OCI-LY7 (cell line): ENCODE data around the gene ACTL9.
"Not testable (repeated sequence)": the region's sequence is repeated elsewhere in the genome, so short reads cannot be mapped to it uniquely, and the experiment has no call there.

ENCODE experiments used
- EZH2phosphoT487 ChIP-seq: fragments of 200-600 bp; sonication (generic); IDR thresholded peaks from 2 replicates; pipeline ENCODE4 v1.6.1; 2018; ENCODE audit warnings: low read depth, borderline replicate concordance, mild to moderate bottlenecking, mixed run types, antibody characterized with exemption, low read length, moderate library complexity, mixed read lengths
- TF ChIP-seq, protein P1 (sequence below): fragments of 200-600 bp; sonication (generic); conservative IDR thresholded peaks from 2 replicates; pipeline ENCODE4 v1.5.1; 2014; ENCODE audit warnings: mild to moderate bottlenecking, antibody characterized with exemption, low read length, moderate library complexity, mixed read lengths

DNA sequence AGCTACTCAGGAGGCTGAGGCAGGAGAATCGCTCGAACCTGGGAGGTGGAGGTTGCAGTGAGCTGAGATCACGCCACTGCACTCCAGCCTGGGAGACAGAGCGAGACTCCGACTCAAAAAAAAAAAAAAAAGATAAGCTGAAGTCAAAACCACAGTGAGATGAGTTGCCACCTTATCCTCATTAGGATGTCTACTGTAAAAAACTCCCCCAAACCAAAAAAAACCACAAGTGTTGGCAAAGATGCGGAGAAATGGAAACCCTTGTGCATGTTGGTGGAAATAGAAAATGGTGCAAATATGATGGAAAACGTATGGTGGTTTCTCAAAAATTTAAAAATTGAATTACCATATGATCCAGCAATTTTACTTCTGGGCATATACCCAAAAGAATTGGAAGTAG is 11.7 kb upstream of the ACTL9 start:
- TF ChIP-seq, protein P1, sequence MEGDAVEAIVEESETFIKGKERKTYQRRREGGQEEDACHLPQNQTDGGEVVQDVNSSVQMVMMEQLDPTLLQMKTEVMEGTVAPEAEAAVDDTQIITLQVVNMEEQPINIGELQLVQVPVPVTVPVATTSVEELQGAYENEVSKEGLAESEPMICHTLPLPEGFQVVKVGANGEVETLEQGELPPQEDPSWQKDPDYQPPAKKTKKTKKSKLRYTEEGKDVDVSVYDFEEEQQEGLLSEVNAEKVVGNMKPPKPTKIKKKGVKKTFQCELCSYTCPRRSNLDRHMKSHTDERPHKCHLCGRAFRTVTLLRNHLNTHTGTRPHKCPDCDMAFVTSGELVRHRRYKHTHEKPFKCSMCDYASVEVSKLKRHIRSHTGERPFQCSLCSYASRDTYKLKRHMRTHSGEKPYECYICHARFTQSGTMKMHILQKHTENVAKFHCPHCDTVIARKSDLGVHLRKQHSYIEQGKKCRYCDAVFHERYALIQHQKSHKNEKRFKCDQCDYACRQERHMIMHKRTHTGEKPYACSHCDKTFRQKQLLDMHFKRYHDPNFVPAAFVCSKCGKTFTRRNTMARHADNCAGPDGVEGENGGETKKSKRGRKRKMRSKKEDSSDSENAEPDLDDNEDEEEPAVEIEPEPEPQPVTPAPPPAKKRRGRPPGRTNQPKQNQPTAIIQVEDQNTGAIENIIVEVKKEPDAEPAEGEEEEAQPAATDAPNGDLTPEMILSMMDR, result not testable (repeated sequence)
- TF ChIP-seq EZH2phosphoT487, result not testable (repeated sequence)
